Mucosa of descending colon (tissue), 3 donors: ENCODE measurements around the gene CADM2. TPM values are rescaled to one million over a fixed set of nuclear protein-coding genes. Genes with fewer than 3 reads are reported as not detected.

Experiments
- ATAC-seq: fragments of 200-7000 bp; cut with Tn5 transposase; one replicate; pipeline ENCODE4 v1.9.1; 2020; ENCODE audit warnings: mild to moderate bottlenecking, moderate library complexity
- DNase-seq, 3 donors: peaks; one replicate each; pipeline ENCODE4 v3.0.0-alpha.2; 2020
- H3K36me3 ChIP-seq: fragments of 200-600 bp; one replicate; pipeline ENCODE4 v1.8.0; 2021; ENCODE audit warnings: low read depth, mild to moderate bottlenecking
- H3K4me1 ChIP-seq: fragments of 200-600 bp; one replicate; pipeline ENCODE4 v1.8.0; 2021; ENCODE audit warnings: low read depth, mild to moderate bottlenecking
- H3K4me3 ChIP-seq: fragments of 200-600 bp; one replicate; pipeline ENCODE4 v1.8.0; 2021; ENCODE audit warnings: mild to moderate bottlenecking
- H3K9me3 ChIP-seq: fragments of 200-600 bp; one replicate; pipeline ENCODE4 v1.8.0; 2021; ENCODE audit warnings: mild to moderate bottlenecking
- CTCF ChIP-seq: fragments of 200-600 bp; IDR thresholded peaks from one replicate; pipeline ENCODE4 v1.8.0; 2022; ENCODE audit warnings: antibody characterized with exemption, mild to moderate bottlenecking
- intact Hi-C, 2 donors: fragments of 100-400 bp; cut with DNase I in 1 of 2; cut with micrococcal nuclease in 1 of 2; formaldehyde crosslinking; loops; one replicate each; pipeline versions ENCODE4 v1.11.0 to v1.11.1; 2022; cut with DNase I, micrococcal nuclease
- total RNA-seq, 3 donors: library from RNA; stranded (reverse); fragmentation: NEBNext Ultra II Directional in 2 of 3; extraction: Animal tissue kit (Norgen Biotek cat#: 25700) in 2 of 3; gene quantifications; one replicate each; pipeline versions ENCODE4 v1.2.1 to v1.2.4, GENCODE V29; 2021 to 2023
- donor health status: DM: no; HTN: no; CAD: no; lungs with moderate emphysema.
- donor health status: DM: no; HTN: no; CAD: no.
- donor health status: DM: no; HTN: yes; CAD: no.

The CADM2 gene
- total RNA-seq, 3 donors from 2014 or later: 0.67 to 12.8 (median 1.2) TPM

GRCh38 chr3:85051786-85052185 is 93.0 kb downstream of the CADM2 start:
- no peaks in the 10 kb centered on the region for H3K4me1 ChIP-seq
- H3K4me3 ChIP-seq: no peak overlapping the region
- ATAC-seq: no peak
- intact Hi-C loops: no loop called here
- no peaks in the 10 kb centered on the region for H3K36me3 ChIP-seq
- H3K9me3 ChIP-seq: no peaks in the 10 kb centered on the region
- no peak for DNase-seq
- no peak for TF ChIP-seq CTCF

- Histone ChIP-seq H3K4me3 (no peak overlapping the region), H3K4me1 (no peaks in the 10 kb centered on the region), H3K9me3 (no peaks in the 10 kb centered on the region), H3K36me3 (no peaks in the 10 kb centered on the region)
- intact Hi-C loops: no loop called here
- no peak for TF ChIP-seq CTCF
- ATAC-seq: no peak
- no peak for DNase-seq
Measured at GRCh38 chr3:85053626-85054025, 94.8 kb downstream of the CADM2 start.

- Histone ChIP-seq H3K4me1 (no peaks in the 10 kb centered on the region), H3K36me3 (no peaks in the 10 kb centered on the region), H3K9me3 (no peaks in the 10 kb centered on the region), H3K4me3 (no peak overlapping the region)
- intact Hi-C loops: no loop called here
- no peak for TF ChIP-seq CTCF
- DNase-seq (no peak), ATAC-seq (no peak)
Measured at GRCh38 chr3:85054579-85054978, 95.8 kb downstream of the CADM2 start.

GRCh38 chr3:85068911-85069310 is 110.1 kb downstream of the CADM2 start:
- Histone ChIP-seq H3K9me3 (no peaks in the 10 kb centered on the region), H3K4me1 (no peaks in the 10 kb centered on the region), H3K36me3 (no peaks in the 10 kb centered on the region), H3K4me3 (no peak overlapping the region)
- intact Hi-C loops: no loop called here
- DNase-seq (no peak), ATAC-seq (no peak)
- TF ChIP-seq CTCF: no peak

GRCh38 chr3:85074003-85074402 is 115.2 kb downstream of the CADM2 start:
- intact Hi-C loops: no loop called here
- no peaks in the 10 kb centered on the region for H3K9me3 ChIP-seq

More at GRCh38 chr3:85074003-85074402, 115.2 kb downstream of the CADM2 start:
- no peak for TF ChIP-seq CTCF
- Histone ChIP-seq H3K36me3 (no peaks in the 10 kb centered on the region), H3K4me3 (no peak overlapping the region), H3K4me1 (no peaks in the 10 kb centered on the region)
- DNase-seq (no peak), ATAC-seq (no peak)
